HG02852 (cell line): Measurements from ENCODE around the gene SESN3.

Source experiments
- ATAC-seq: cut with Tn5 transposase; IDR thresholded peaks from one replicate; pipeline ENCODE4 v1.9.1; 2021; ENCODE audit warnings: mild to moderate bottlenecking, moderate library complexity; ENCODE audit not compliant: unreplicated experiment

SESN3 gene

DNA sequence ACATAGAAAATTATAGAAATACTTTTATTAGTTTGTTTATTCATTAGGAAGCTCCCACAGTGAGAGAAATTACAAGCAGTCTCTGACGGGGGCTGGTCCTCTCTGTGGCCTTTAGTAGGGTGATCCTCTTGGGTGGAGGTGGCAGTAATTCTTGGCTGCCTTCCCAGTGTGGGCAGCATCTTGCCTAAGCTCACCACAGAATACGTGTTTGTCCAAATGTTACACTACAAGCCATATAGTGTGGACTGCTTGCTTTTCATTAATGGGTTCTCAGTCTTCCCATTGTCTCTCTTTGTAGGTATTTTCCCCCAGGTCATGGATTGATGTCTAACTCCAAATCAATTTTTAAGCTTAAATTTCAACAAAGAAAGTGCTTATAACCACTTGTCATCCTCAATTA lies 98.0 kb downstream of the SESN3 start:
- ATAC-seq: no peak

DNA sequence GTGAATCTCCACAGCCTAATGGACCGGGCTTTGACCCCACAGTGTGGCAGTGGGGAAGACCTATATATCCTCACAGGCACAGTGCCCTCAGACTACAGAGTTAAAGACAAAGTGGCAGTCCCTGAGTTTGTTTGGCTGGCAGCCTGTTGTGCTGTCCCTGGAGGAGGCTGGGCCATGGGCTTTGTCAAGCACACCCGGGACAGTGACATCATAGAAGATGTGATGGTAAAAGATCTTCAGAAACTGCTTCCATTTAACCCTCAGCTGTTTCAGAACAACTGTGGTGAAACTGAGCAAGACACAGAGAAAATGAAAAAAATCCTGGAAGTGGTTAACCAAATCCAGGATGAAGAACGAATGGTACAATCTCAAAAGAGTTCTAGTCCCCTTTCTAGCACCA lies 102.4 kb downstream of the SESN3 start:
- no peak for ATAC-seq

DNA sequence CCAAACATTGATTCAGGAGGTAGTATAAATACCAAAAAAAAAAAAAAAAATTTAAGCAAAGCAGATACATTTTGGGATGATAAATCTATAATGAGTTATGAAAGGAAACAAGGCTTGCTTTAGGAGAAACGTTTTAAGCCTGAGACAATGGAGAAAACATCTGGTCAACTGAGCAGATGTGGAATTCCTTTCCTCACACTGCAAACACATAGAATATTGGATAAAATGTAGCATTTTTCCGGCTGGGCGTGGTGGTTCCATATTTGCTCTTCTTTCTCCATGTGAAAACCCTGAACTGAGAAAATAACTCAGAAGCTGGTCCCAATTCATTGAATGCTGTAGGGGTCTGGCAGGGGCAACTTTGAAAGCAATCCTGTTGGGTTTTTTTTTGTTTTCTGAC lies 107.4 kb downstream of the SESN3 start:
- ATAC-seq: no peak

DNA sequence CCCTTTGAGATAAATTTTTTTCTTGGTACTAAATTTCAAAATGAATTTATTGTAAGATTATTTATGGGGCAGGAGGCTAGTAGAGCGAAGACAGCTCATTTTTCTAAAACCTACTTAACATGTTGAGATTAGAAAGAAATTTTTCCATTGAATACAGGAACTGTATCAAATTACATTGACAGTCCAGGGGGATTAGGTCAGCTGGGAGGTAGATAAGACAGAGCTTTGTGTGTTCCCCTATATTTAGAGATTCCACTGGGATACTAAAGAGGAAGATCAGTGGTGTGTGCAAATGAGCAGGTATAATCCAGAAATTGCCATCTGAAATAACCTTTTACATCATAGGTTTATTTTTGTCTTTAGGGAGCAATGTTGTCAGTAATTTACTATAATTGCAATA lies 109.3 kb downstream of the SESN3 start:
- no peak for ATAC-seq

DNA sequence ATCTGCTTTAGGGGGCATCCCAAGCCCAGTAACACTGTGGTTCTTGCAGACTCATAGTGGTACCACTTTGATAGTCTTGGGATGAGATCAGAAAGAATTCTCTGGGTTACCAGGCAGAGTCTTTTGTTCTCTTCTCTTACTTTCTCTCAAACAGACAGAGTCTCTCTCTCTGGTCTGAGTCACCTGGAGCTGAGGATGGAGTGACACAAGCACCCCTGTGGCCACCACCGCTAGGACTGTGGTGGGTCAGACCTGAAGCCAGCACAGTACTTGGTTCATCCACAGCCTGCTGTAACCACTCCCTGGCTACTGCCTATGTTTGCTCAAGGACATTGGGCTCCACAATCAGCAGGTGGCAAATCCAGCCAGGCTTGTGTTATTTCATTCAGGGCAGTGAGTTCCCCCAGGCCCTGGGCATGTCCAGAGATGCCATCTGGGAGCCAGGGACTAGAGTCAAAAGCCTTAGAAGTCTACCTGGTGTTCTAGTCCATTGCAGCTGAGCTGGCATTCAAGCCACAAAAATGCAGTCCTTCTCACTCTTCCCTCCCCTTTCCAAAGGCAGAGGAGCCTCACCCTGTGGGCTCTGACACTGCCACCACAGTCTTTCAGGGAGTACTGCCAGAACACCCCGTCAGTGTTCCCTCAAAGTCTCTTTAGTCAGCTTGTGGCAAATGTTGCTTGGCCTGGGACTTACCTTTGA lies 111.5 kb downstream of the SESN3 start:
- no peak for ATAC-seq

DNA sequence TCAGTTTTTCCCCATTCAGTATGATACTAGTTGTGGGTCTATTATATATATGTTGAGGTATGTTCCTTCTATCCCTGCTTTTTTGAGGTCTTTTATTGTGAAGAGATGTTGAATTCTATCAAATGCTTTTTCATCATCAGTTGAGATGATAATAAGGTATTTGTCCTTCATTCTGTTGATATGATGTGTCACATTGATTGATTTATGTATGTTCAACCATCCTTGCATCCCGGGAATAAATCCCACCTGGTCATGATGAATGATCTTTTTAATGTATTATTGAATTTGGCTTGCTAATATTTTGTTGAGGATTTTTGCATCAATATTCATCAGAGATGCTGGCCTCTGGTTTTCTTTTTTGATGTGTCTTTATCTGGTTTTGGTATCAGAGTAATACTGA lies 115.4 kb downstream of the SESN3 start:
- no peak for ATAC-seq
